Placental epithelial cell (primary cell): ENCODE measurements around the gene SIVA1. TPM values are rescaled to one million over a fixed set of nuclear protein-coding genes. Genes with fewer than 3 reads are reported as not detected.

ENCODE experiments used
- total RNA-seq: library from RNA; depleted of rRNA; stranded (reverse); fragments of >200 nt; gene quantifications from 2 replicates; pipeline ENCODE4 v1.2.3, GENCODE V29; 2012

Gene SIVA1, protein sequence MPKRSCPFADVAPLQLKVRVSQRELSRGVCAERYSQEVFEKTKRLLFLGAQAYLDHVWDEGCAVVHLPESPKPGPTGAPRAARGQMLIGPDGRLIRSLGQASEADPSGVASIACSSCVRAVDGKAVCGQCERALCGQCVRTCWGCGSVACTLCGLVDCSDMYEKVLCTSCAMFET
- 43.6 and 92.0 TPM in 2 replicates for total RNA-seq

GRCh38 chr14:104752735-104753527 lies at the start of gene SIVA1:
SIVA1 (plus strand) TSS chr14:104753147; CDS start chr14:104753202, 55 bp downstream.

DNA sequence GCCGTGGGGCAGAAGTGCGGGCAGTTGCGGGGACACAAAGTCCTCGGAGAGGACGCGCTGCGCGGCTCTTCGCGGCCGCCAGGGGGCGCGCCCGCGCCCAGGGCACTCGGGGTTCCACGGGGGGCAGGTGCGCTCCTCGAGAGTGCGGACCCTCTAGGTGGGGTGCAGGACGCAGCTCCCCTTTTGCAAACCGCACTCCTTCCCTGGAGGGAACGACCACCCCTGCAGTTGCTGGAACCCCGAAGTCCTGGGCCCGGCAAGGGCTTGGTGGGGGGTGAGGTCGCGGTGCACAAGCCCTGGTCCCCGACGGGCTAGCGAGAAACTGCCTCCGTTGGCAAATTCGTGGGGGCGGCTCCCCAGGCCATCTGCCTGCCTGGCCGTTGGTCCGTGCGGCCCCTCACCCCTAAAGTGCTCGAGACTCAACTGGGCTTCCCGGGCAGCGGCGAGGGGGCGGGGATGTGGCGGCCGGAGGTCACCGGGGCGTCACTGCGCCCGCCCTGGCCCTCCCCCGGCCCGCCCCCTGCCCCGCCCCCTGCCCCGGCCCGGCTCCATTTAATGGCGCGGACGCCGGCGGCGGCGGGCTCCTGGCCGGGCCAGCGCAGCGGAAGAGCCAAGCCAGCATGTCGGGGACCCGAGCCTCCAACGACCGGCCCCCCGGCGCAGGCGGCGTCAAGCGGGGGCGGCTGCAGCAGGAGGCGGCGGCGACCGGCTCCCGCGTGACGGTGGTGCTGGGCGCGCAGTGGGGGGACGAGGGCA lies 29.1 kb upstream of the SIVA1 start, which contains the start of gene ADSS1:
ADSS1 (plus strand) TSS at position 579 of the 756 bp plus-strand sequence; CDS start at position 621, 42 bp downstream.

DNA sequence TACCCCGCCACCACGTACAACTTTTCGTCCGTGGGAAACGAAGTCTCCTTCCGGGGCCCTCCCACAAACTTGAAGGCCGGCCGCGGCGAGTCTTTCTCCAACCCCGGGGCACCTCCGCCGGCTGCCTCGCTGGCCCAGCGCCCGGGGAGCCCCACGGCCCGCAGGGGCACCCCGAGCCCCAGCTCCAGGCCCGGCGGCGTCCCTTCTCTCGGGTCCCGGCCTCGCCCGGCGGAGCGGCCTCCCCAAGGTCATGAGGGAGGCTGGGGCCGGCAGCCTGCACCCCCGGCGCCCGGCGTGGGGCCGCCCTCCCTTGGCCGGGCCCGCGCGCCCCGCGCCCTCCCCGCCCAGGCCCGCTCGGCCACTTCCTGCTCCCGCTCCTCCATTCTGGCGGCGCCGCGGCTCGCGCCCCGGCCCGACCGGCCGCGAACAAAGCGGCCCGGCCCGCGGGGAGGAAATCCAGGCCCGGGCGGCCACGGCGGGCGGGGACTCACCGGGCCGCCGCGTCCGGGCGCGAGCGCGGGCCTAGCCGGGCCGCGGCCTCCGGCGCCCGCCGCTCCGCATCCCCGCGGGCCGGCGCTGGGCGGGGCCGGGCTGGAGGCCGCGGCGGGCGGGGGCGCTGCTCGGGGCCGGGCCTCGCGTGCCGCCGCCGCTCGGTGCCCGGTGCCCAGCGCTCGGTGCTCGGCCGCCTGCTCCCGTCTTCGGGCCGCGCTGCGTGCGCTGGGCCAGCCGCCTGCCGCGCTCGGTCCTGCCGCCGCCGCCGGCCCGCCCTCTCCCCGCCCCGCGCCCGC lies 42.2 kb downstream of the SIVA1 start, which contains the start of gene AKT1:
AKT1 (minus strand) TSS at position 756 of the 788 bp plus-strand sequence. CDS start 3,105 bp downstream, outside the sequence.

GRCh38 chr14:104800771-104801519 lies 48.0 kb downstream of the SIVA1 start, which contains the start of gene ZBTB42:
ZBTB42 (plus strand) TSS chr14:104801101; CDS start chr14:104801198, 97 bp downstream.

Other genes starting within 250 kb of the SIVA1 start
- gene C14orf180, start 173.4 kb upstream of the SIVA1 start, total RNA-seq, result not detected in 2 replicates
- not detected in 2 replicates for gene TMEM179, start 148.4 kb upstream of the SIVA1 start, total RNA-seq
- gene INF2, start 63.5 kb upstream of the SIVA1 start, total RNA-seq, result 36.5 and 76.9 TPM in 2 replicates
- 0.33 and 5.9 TPM in 2 replicates for gene ADSS1, start 28.9 kb upstream of the SIVA1 start, total RNA-seq
- gene AKT1, start 42.6 kb downstream of the SIVA1 start, total RNA-seq, result 147 and 182 TPM in 2 replicates
- gene ZBTB42, start 48.0 kb downstream of the SIVA1 start, total RNA-seq, result 6.3 and 9.8 TPM in 2 replicates
- 22.0 and 34.6 TPM in 2 replicates for gene CEP170B, start 112.1 kb downstream of the SIVA1 start, total RNA-seq
- under 0.01 and 0.65 TPM in 2 replicates for gene PLD4, start 171.7 kb downstream of the SIVA1 start, total RNA-seq
- gene AHNAK2, start 225.2 kb downstream of the SIVA1 start, total RNA-seq, result 168 and 363 TPM in 2 replicates
- 5.5 and 9.8 TPM in 2 replicates for gene CLBA1, start 232.6 kb downstream of the SIVA1 start, total RNA-seq